ENCODE data around the gene MRAS. TPM values are rescaled to one million over a fixed set of nuclear protein-coding genes. Genes with fewer than 3 reads are reported as not detected.
"Not testable (repeated sequence)": the region's sequence is repeated elsewhere in the genome, so short reads cannot be mapped to it uniquely, and the experiment has no call there.

Gene MRAS
- polyA plus RNA-seq, 1 experiment: 58.3 TPM

- TF ChIP-seq CTCF (IDR thresholded peaks at IDR 0.05; ENCODE audit: low read depth, low read length): no peak
- Histone ChIP-seq H3K27ac (ENCODE audit: low read depth, low read length) (no peak overlapping the region), H3K4me3 (ENCODE audit: low read depth, low read length) (no peak overlapping the region), H3K9me3 (ENCODE audit: control insufficient read depth, insufficient read depth, low read length) (peaks cover 6% of the 10 kb centered on the region), H3K27me3 (ENCODE audit: control insufficient read depth, insufficient read depth, low read length) (peaks cover 5% of the 10 kb centered on the region)
- POLR2A ChIA-PET: no interaction called here
- CTCF ChIA-PET: interaction anchor here (0.5 to 2.1 kb wide), 2 partner anchors 28 to 1486 kb away, joined by 4 to 5 read pairs; no protein-coding TSS in a partner anchor
- DNase-seq (ENCODE audit: low read depth, low spot score): no peak
Measured at GRCh38 chr3:138450704-138451424, 102.5 kb downstream of the MRAS start.

GRCh38 chr3:138451595-138452162, 103.3 kb downstream of the MRAS start:
- ChIA-PET CTCF (interaction anchor here (2.1 kb wide), 1 partner anchor 28 kb away, joined by 5 read pairs; no protein-coding TSS in a partner anchor), POLR2A (no interaction called here)
- Histone ChIP-seq H3K4me3 (ENCODE audit: low read depth, low read length) (no peak overlapping the region), H3K27me3 (ENCODE audit: control insufficient read depth, insufficient read depth, low read length) (peaks cover 6% of the 10 kb centered on the region), H3K9me3 (ENCODE audit: control insufficient read depth, insufficient read depth, low read length) (peaks cover 6% of the 10 kb centered on the region), H3K27ac (ENCODE audit: low read depth, low read length) (no peak overlapping the region)
- no peak for DNase-seq (ENCODE audit: low read depth, low spot score)
- no peak for TF ChIP-seq CTCF (IDR thresholded peaks at IDR 0.05; ENCODE audit: low read depth, low read length)

- H3K27ac ChIP-seq (ENCODE audit: low read depth, low read length): no peak overlapping the region
- peaks cover 9% of the 10 kb centered on the region for H3K27me3 ChIP-seq (ENCODE audit: control insufficient read depth, insufficient read depth, low read length)
- no peak for TF ChIP-seq CTCF (IDR thresholded peaks at IDR 0.05; ENCODE audit: low read depth, low read length)
- peaks cover 6% of the 10 kb centered on the region for H3K9me3 ChIP-seq (ENCODE audit: control insufficient read depth, insufficient read depth, low read length)
- H3K4me3 ChIP-seq (ENCODE audit: low read depth, low read length): no peak overlapping the region
- CTCF ChIA-PET: interaction anchor here (0.7 kb wide), 1 partner anchor 27 kb away, joined by 3 read pairs; no protein-coding TSS in a partner anchor
- POLR2A ChIA-PET: no interaction called here
- DNase-seq (ENCODE audit: low read depth, low spot score): no peak
Measured at GRCh38 chr3:138452436-138452835, 104.1 kb downstream of the MRAS start.

- DNase-seq (ENCODE audit: low read depth, low spot score); H3K27me3 ChIP-seq (ENCODE audit: control insufficient read depth, insufficient read depth, low read length); H3K9me3 ChIP-seq (ENCODE audit: control insufficient read depth, insufficient read depth, low read length); H3K27ac ChIP-seq (ENCODE audit: low read depth, low read length); POLR2A ChIA-PET; H3K4me3 ChIP-seq (ENCODE audit: low read depth, low read length): not testable (repeated sequence)
- CTCF ChIA-PET: interaction anchor here (1.4 kb wide), 1 partner anchor 25 kb away, joined by 4 read pairs; no protein-coding TSS in a partner anchor
Measured at GRCh38 chr3:138453940-138454339, 105.6 kb downstream of the MRAS start.

Other genes with a start within 250 kb of the MRAS start
- gene DZIP1L, start 233.0 kb upstream of the MRAS start, polyA plus RNA-seq (2011; rRNA removed): 5.7 and 7.9 TPM in 2 replicates
- not detected in 2 replicates for gene A4GNT, start 216.2 kb upstream of the MRAS start, polyA plus RNA-seq (2011; rRNA removed)
- 10.5 and 12.8 TPM in 2 replicates for gene DBR1, start 173.7 kb upstream of the MRAS start, polyA plus RNA-seq (2011; rRNA removed)
- 48.2 and 61.2 TPM in 2 replicates for gene ARMC8, start 161.3 kb upstream of the MRAS start, polyA plus RNA-seq (2011; rRNA removed)
- 0.19 TPM in 1 of 2 replicates, not detected in the other for gene NME9, start 18.7 kb upstream of the MRAS start, polyA plus RNA-seq (2011; rRNA removed)
- 0.01 TPM in 1 of 2 replicates, not detected in the other for gene ESYT3, start 86.0 kb downstream of the MRAS start, polyA plus RNA-seq (2011; rRNA removed)
- gene CEP70, start 245.7 kb downstream of the MRAS start, polyA plus RNA-seq (2011; rRNA removed): 9.8 and 14.6 TPM in 2 replicates